Tibial artery (tissue), 4 donors: ENCODE data around the gene PCLO.

Experiments
- DNase-seq, 2 donors: peaks; one replicate each; pipeline ENCODE4 v3.0.0-alpha.2; 2019
- H3K27ac ChIP-seq, 2 donors: fragments of 200-600 bp; sonication (generic) in 1 of 2; 1 replicate in 1 of 2; 2 replicates in 1 of 2; pipeline ENCODE4 v1.5.1; 2018 to 2019; ENCODE audit warnings: mild to moderate bottlenecking in 1 of 2
- H3K27me3 ChIP-seq, 2 donors: fragments of 200-600 bp; sonication (generic) in 1 of 2; one replicate each; pipeline versions ENCODE4 v1.5.1 to v1.6.0; 2016 to 2019
- H3K36me3 ChIP-seq, 3 donors: fragments of 200-600 bp; sonication (generic) in 2 of 3; one replicate each; pipeline ENCODE4 v1.5.1; 2016 to 2019; ENCODE audit warnings: mild to moderate bottlenecking in 2 of 3
- H3K4me1 ChIP-seq, 4 donors: fragments of 200-600 bp; sonication (generic) in 2 of 4; 1 replicate in 3 of 4; 2 replicates in 1 of 4; pipeline ENCODE4 v1.5.1; 2016 to 2019
- H3K4me3 ChIP-seq, 2 donors: fragments of 200-600 bp; sonication (generic) in 1 of 2; 1 replicate in 1 of 2; 2 replicates in 1 of 2; pipeline ENCODE4 v1.5.1; 2018 to 2019; ENCODE audit warnings: mild to moderate bottlenecking in 2 of 2
- H3K9me3 ChIP-seq, 3 donors: fragments of 200-600 bp; sonication (generic) in 1 of 3; one replicate each; pipeline ENCODE4 v1.5.1; 2016 to 2019
- CTCF ChIP-seq, 2 experiments: fragments of 200-600 bp in 1 of 2; fragments of 450-650 bp in 1 of 2; IDR thresholded peaks; one replicate each; pipeline ENCODE4 v1.5.1; 2017 to 2019; ENCODE audit warnings: antibody characterized with exemption in 2 of 2, mild to moderate bottlenecking in 1 of 2, moderate library complexity in 1 of 2
- intact Hi-C: fragments of 100-400 bp; cut with DNase I; formaldehyde crosslinking; loops from one replicate; pipeline ENCODE4 v1.15.0; 2023; ENCODE audit warnings: low total_unique reads

The PCLO gene

GRCh38 chr7:83153419-83153818, 9.3 kb downstream of the PCLO start:
- no peak overlapping the region for H3K4me3 ChIP-seq
- TF ChIP-seq CTCF (IDR thresholded peaks at IDR 0.05): no peak
- H3K36me3 ChIP-seq: no peaks in the 10 kb centered on the region
- H3K9me3 ChIP-seq: no peaks in the 10 kb centered on the region
- no peaks in the 10 kb centered on the region for H3K4me1 ChIP-seq
- no peak for DNase-seq
- no peaks in the 10 kb centered on the region for H3K27me3 ChIP-seq
- intact Hi-C loops: no loop called here
- H3K27ac ChIP-seq: no peak overlapping the region

- no peaks in the 10 kb centered on the region for H3K36me3 ChIP-seq
- no peak overlapping the region for H3K4me3 ChIP-seq
- H3K4me1 ChIP-seq: no peaks in the 10 kb centered on the region
- intact Hi-C loops: no loop called here
- H3K27ac ChIP-seq: no peak overlapping the region
- no peak for TF ChIP-seq CTCF (IDR thresholded peaks at IDR 0.05)
- no peak for DNase-seq
- H3K27me3 ChIP-seq: no peaks in the 10 kb centered on the region
- no peaks in the 10 kb centered on the region for H3K9me3 ChIP-seq
These were observed 12.4 kb downstream of the PCLO start for GRCh38 chr7:83150310-83150709.

GRCh38 chr7:83149466-83149865, 13.2 kb downstream of the PCLO start:
- no peak for DNase-seq
- no peak overlapping the region for H3K27ac ChIP-seq
- H3K9me3 ChIP-seq: no peaks in the 10 kb centered on the region
- intact Hi-C loops: no loop called here
- H3K36me3 ChIP-seq: no peaks in the 10 kb centered on the region
- no peak for TF ChIP-seq CTCF (IDR thresholded peaks at IDR 0.05)
- H3K4me1 ChIP-seq: no peaks in the 10 kb centered on the region
- no peak overlapping the region for H3K4me3 ChIP-seq
- no peaks in the 10 kb centered on the region for H3K27me3 ChIP-seq

- no peak for DNase-seq
- Histone ChIP-seq H3K4me1 (no peaks in the 10 kb centered on the region), H3K9me3 (no peaks in the 10 kb centered on the region), H3K27me3 (no peaks in the 10 kb centered on the region), H3K27ac (no peak overlapping the region), H3K4me3 (no peak overlapping the region), H3K36me3 (no peaks in the 10 kb centered on the region)
- intact Hi-C loops: no loop called here
- no peak for TF ChIP-seq CTCF (IDR thresholded peaks at IDR 0.05)
These were observed 13.9 kb downstream of the PCLO start for GRCh38 chr7:83148776-83149175.

GRCh38 chr7:83143107-83143506, 19.6 kb downstream of the PCLO start:
- H3K27ac ChIP-seq: no peak overlapping the region
- no peak for DNase-seq
- no peak for TF ChIP-seq CTCF (IDR thresholded peaks at IDR 0.05)

GRCh38 chr7:83142365-83142764, 20.3 kb downstream of the PCLO start:
- Histone ChIP-seq H3K27ac (no peak overlapping the region), H3K4me1 (no peaks in the 10 kb centered on the region), H3K9me3 (no peaks in the 10 kb centered on the region), H3K27me3 (no peaks in the 10 kb centered on the region), H3K36me3 (no peaks in the 10 kb centered on the region), H3K4me3 (no peak overlapping the region)
- intact Hi-C loops: no loop called here
- DNase-seq: no peak
- TF ChIP-seq CTCF (IDR thresholded peaks at IDR 0.05): no peak

More at GRCh38 chr7:83143107-83143506, 19.6 kb downstream of the PCLO start:
- H3K4me3 ChIP-seq: no peak overlapping the region
- no peaks in the 10 kb centered on the region for H3K4me1 ChIP-seq
- no peaks in the 10 kb centered on the region for H3K9me3 ChIP-seq
- H3K27me3 ChIP-seq: no peaks in the 10 kb centered on the region
- intact Hi-C loops: no loop called here
- no peaks in the 10 kb centered on the region for H3K36me3 ChIP-seq
